ENCODE results near the gene KDELR3.

Gene KDELR3

GRCh38 chr22:38453066-38453672 is 14.7 kb upstream of the KDELR3 start:
- Histone ChIP-seq H3K27ac (ENCODE audit: poor library complexity, severe bottlenecking) (no peak overlapping the region), H3K9me3 (ENCODE audit: severe bottlenecking) (no peaks in the 10 kb centered on the region), H3K4me1 (ENCODE audit: insufficient read depth, poor library complexity, severe bottlenecking) (no peaks in the 10 kb centered on the region), H3K4me3 (ENCODE audit: severe bottlenecking) (no peak overlapping the region), H3K36me3 (ENCODE audit: low read depth) (no peaks in the 10 kb centered on the region), H3K27me3 (ENCODE audit: insufficient read depth, poor library complexity, severe bottlenecking) (peaks cover 29% of the 10 kb centered on the region)
- no peak for ATAC-seq (ENCODE audit: low read depth)
- DNase-seq (ENCODE audit: low spot score), result no peak
- TF ChIP-seq, protein P1, sequence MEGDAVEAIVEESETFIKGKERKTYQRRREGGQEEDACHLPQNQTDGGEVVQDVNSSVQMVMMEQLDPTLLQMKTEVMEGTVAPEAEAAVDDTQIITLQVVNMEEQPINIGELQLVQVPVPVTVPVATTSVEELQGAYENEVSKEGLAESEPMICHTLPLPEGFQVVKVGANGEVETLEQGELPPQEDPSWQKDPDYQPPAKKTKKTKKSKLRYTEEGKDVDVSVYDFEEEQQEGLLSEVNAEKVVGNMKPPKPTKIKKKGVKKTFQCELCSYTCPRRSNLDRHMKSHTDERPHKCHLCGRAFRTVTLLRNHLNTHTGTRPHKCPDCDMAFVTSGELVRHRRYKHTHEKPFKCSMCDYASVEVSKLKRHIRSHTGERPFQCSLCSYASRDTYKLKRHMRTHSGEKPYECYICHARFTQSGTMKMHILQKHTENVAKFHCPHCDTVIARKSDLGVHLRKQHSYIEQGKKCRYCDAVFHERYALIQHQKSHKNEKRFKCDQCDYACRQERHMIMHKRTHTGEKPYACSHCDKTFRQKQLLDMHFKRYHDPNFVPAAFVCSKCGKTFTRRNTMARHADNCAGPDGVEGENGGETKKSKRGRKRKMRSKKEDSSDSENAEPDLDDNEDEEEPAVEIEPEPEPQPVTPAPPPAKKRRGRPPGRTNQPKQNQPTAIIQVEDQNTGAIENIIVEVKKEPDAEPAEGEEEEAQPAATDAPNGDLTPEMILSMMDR (IDR thresholded peaks at IDR 0.05; ENCODE audit: poor library complexity, severe bottlenecking), result no peak

DNA sequence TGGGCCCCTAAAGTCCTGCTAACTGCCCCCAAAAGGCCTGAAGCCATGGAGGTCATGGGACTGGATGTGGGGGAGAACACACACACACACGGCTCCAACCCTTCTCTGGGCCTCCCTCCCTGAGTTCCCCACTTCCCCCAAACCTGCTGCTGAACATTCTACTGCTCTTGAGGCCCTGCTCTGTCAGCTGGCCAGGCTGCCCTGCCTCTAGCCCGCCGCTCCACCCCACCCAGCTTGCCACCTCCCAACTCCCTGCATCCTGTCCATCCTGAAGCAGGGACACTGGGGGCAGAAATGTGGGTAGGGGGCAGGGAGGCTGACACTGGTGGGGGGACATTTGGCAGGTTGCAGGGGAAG is 13.9 kb upstream of the KDELR3 start:
- H3K27ac ChIP-seq (ENCODE audit: poor library complexity, severe bottlenecking), result no peak overlapping the region
- H3K36me3 ChIP-seq (ENCODE audit: low read depth), result no peaks in the 10 kb centered on the region
- H3K27me3 ChIP-seq (ENCODE audit: insufficient read depth, poor library complexity, severe bottlenecking), result peaks cover 29% of the 10 kb centered on the region
- no peaks in the 10 kb centered on the region for H3K9me3 ChIP-seq (ENCODE audit: severe bottlenecking)
- ATAC-seq (ENCODE audit: low read depth), result no peak
- TF ChIP-seq, protein P1 (IDR thresholded peaks at IDR 0.05; ENCODE audit: poor library complexity, severe bottlenecking), result no peak
- H3K4me1 ChIP-seq (ENCODE audit: insufficient read depth, poor library complexity, severe bottlenecking), result no peaks in the 10 kb centered on the region
- no peak overlapping the region for H3K4me3 ChIP-seq (ENCODE audit: severe bottlenecking)
- no peak for DNase-seq (ENCODE audit: low spot score)

GRCh38 chr22:38454353-38455075 is 13.4 kb upstream of the KDELR3 start:
- DNase-seq (ENCODE audit: low spot score) (no peak), ATAC-seq (ENCODE audit: low read depth) (no peak)
- TF ChIP-seq, protein P1 (IDR thresholded peaks at IDR 0.05; ENCODE audit: poor library complexity, severe bottlenecking), result no peak
- no peaks in the 10 kb centered on the region for H3K36me3 ChIP-seq (ENCODE audit: low read depth)
- H3K9me3 ChIP-seq (ENCODE audit: severe bottlenecking), result no peaks in the 10 kb centered on the region
- peak overlapping the region; percentile 32 for H3K4me3 ChIP-seq (ENCODE audit: severe bottlenecking)
- H3K27me3 ChIP-seq (ENCODE audit: insufficient read depth, poor library complexity, severe bottlenecking), result peaks cover 29% of the 10 kb centered on the region
- no peaks in the 10 kb centered on the region for H3K4me1 ChIP-seq (ENCODE audit: insufficient read depth, poor library complexity, severe bottlenecking)
- no peak overlapping the region for H3K27ac ChIP-seq (ENCODE audit: poor library complexity, severe bottlenecking)

- TF ChIP-seq, protein P1 (IDR thresholded peaks at IDR 0.05; ENCODE audit: poor library complexity, severe bottlenecking), result no peak
- ATAC-seq (ENCODE audit: low read depth) (no peak), DNase-seq (ENCODE audit: low spot score) (no peak)
- peak within 1 kb of the TSS; percentile 32 for H3K4me3 ChIP-seq (ENCODE audit: severe bottlenecking)
- H3K27ac ChIP-seq (ENCODE audit: poor library complexity, severe bottlenecking), result no peak within 1 kb of the TSS
- H3K9me3 ChIP-seq (ENCODE audit: severe bottlenecking), result no peaks in the 10 kb centered on the region
- peaks cover 29% of the 10 kb centered on the region for H3K27me3 ChIP-seq (ENCODE audit: insufficient read depth, poor library complexity, severe bottlenecking)
- H3K4me1 ChIP-seq (ENCODE audit: insufficient read depth, poor library complexity, severe bottlenecking), result no peaks in the 10 kb centered on the region
- H3K36me3 ChIP-seq (ENCODE audit: low read depth), result no peaks in the 10 kb centered on the region
Measured at GRCh38 chr22:38455076-38455529, 12.8 kb upstream of the KDELR3 start, which contains the start of gene KCNJ4. TSS of gene KCNJ4 (minus strand) at chr22:38455199. CDS start at chr22:38428132, 27,067 bp downstream.
